ENCODE results near the gene GPRC5C.

GRCh38 chr17:74408815-74409214 lies 23.1 kb upstream of the GPRC5C start:
- no peak for TF ChIP-seq CTCF (IDR thresholded peaks at IDR 0.05)
- TF ChIP-seq POLR2A (IDR thresholded peaks at IDR 0.05), result no peak
